Astrocyte (in vitro differentiated cells and primary cell): ENCODE results near the gene RAB17. TPM values are rescaled to one million over a fixed set of nuclear protein-coding genes. Genes with fewer than 3 reads are reported as not detected.

Experiments used
- DNase-seq: peaks from one replicate; pipeline ENCODE4 v3.0.0-alpha.2; 2010; ENCODE audit warnings: low read depth
- FAIRE-seq: peaks from 2 replicates; lab custom pipeline; 2011; peaks lifted over from hg19 to GRCh38; lab: Jason Lieb, UNC
- H2AFZ ChIP-seq: 2 replicates; pipeline ENCODE4 v1.6.0; 2012; ENCODE audit warnings: low read depth, low read length, inconsistent platforms
- H3K27ac ChIP-seq: 2 replicates; pipeline ENCODE4 v1.5.1; 2011; ENCODE audit warnings: low read depth, low read length, inconsistent platforms
- H3K27me3 ChIP-seq: 2 replicates; pipeline ENCODE4 v1.6.0; 2011; ENCODE audit warnings: low read length, inconsistent platforms; ENCODE audit not compliant: insufficient read depth
- H3K36me3 ChIP-seq: 2 replicates; pipeline ENCODE4 v1.5.1; 2011; ENCODE audit warnings: low read length, inconsistent platforms; ENCODE audit not compliant: insufficient read depth
- H3K4me1 ChIP-seq: 2 replicates; pipeline ENCODE4 v1.5.1; 2011; ENCODE audit warnings: low read length, inconsistent platforms; ENCODE audit not compliant: insufficient read depth
- H3K4me2 ChIP-seq: 2 replicates; pipeline ENCODE4 v1.6.0; 2012; ENCODE audit warnings: low read length, inconsistent platforms
- H3K4me3 ChIP-seq: 2 replicates; pipeline ENCODE4 v1.5.1; 2011; ENCODE audit warnings: low read depth, mild to moderate bottlenecking, low read length, inconsistent platforms; ENCODE audit not compliant: insufficient read depth
- H3K79me2 ChIP-seq: 2 replicates; pipeline ENCODE4 v1.6.0; 2012; ENCODE audit warnings: mild to moderate bottlenecking, low read length, inconsistent platforms; ENCODE audit not compliant: insufficient read depth
- H3K9ac ChIP-seq: 2 replicates; pipeline ENCODE4 v1.6.0; 2012; ENCODE audit warnings: mild to moderate bottlenecking, low read length, inconsistent platforms
- H3K9me3 ChIP-seq: 2 replicates; pipeline ENCODE4 v1.5.1; 2012; ENCODE audit warnings: low read depth, mild to moderate bottlenecking, low read length, inconsistent platforms; ENCODE audit not compliant: insufficient read depth
- H4K20me1 ChIP-seq: 2 replicates; pipeline ENCODE4 v1.6.0; 2012; ENCODE audit warnings: low read length, inconsistent platforms; ENCODE audit not compliant: insufficient read depth
- H3K27ac Mint-ChIP-seq: one replicate; pipeline ENCODE4 v1.8.0; 2021; ENCODE audit warnings: mild to moderate bottlenecking, mixed read lengths; ENCODE audit not compliant: unreplicated experiment
- H3K27me3 Mint-ChIP-seq: one replicate; pipeline ENCODE4 v1.8.0; 2021; ENCODE audit warnings: low read depth, mixed read lengths; ENCODE audit not compliant: unreplicated experiment
- H3K36me3 Mint-ChIP-seq: one replicate; pipeline ENCODE4 v1.8.0; 2021; ENCODE audit warnings: low read depth, mixed read lengths; ENCODE audit not compliant: unreplicated experiment
- H3K4me1 Mint-ChIP-seq: one replicate; pipeline ENCODE4 v1.8.0; 2021; ENCODE audit warnings: low read depth, mixed read lengths; ENCODE audit not compliant: unreplicated experiment
- H3K4me3 Mint-ChIP-seq: one replicate; pipeline ENCODE4 v1.8.0; 2021; ENCODE audit warnings: mild to moderate bottlenecking, moderate library complexity, mixed read lengths; ENCODE audit not compliant: unreplicated experiment
- H3K9me3 Mint-ChIP-seq: one replicate; pipeline ENCODE4 v1.8.0; 2021; ENCODE audit warnings: mild to moderate bottlenecking, mixed read lengths; ENCODE audit not compliant: unreplicated experiment
- CTCF ChIP-seq: IDR thresholded peaks from 2 replicates; pipeline ENCODE4 v1.5.1; 2011; ENCODE audit warnings: low read depth, mild to moderate bottlenecking, inconsistent platforms, low read length, moderate library complexity; ENCODE audit not compliant: insufficient read depth
- EZH2 ChIP-seq: IDR thresholded peaks from 2 replicates; pipeline ENCODE4 v1.6.1; 2012; ENCODE audit warnings: mild to moderate bottlenecking, low read length, inconsistent platforms; ENCODE audit not compliant: insufficient read depth
- total RNA-seq: library from RNA; stranded (reverse); gene quantifications from 2 replicates; pipeline ENCODE4 v1.2.1, GENCODE V29; 2021

RAB17 gene
- total RNA-seq, 1 donor from 2014 or later: 1.4 TPM

DNA sequence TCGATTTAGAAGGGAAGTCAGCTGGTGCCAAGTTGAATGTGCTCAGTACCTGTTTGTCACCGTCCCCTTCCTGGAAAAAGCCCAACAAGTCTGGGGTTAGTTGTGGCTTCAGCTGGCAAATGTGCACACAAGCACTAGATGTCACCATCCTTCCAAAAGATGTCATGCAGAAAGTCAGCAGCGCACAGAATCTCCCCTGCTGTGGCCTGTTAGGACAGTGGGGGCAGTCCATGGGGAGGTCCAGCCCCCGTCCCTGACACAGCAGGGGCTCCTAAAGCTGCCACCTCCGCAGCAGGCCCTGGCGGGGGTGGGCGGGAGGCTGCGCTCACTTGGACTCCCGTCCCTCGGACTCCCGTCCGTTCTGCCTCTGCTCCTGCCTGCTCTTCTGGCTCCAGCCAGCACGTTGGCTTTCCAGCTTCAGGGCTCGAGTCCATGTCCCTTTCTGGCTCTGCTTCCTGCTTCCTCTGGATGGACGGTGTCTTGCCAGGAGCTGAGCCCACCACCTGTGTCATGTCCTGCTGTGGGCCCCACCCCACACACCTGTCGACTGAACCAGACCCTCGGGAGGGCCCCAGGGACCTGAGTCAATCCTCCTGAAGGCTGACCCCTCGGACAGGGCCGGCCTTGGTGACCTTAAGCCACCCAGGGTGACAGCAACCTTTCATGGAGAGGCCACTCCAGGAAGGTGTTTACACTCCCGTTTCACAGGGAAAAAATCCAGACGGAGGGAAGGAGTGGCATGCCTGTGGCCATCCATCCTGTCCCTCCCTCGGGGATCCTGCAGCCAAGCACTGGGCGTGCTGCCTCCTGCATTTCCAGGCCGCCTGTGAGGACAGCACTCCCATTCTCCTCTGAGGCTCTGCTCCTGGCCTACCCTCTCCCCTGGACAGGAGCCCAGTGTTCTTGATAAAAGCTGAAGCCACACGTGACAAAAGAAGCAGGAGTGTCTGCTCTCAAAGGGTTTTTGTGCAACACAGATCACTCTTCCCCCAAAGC is 8.5 kb downstream of the RAB17 start:
- H3K4me3 Mint-ChIP-seq: no peak overlapping the region
- no peaks in the 10 kb centered on the region for H3K79me2 ChIP-seq
- H3K9me3 Mint-ChIP-seq: peaks cover 3% of the 10 kb centered on the region
- DNase-seq (peak; percentile 42), FAIRE-seq (peak; percentile 20)
- H3K27ac Mint-ChIP-seq: no peak overlapping the region
- no peaks in the 10 kb centered on the region for H4K20me1 ChIP-seq
- no peaks in the 10 kb centered on the region for H3K9me3 ChIP-seq
- H3K4me2 ChIP-seq: peak overlapping the region; percentile 76
- H3K36me3 ChIP-seq: no peaks in the 10 kb centered on the region
- peaks cover 6% of the 10 kb centered on the region for H3K27me3 ChIP-seq
- H3K27me3 Mint-ChIP-seq: peaks cover 15% of the 10 kb centered on the region
- TF ChIP-seq EZH2 (no peak), CTCF (no peak)
- H3K4me3 ChIP-seq: no peak overlapping the region
- no peaks in the 10 kb centered on the region for H3K36me3 Mint-ChIP-seq
- H3K9ac ChIP-seq: peak overlapping the region; percentile 17
- peaks cover 6% of the 10 kb centered on the region for H3K4me1 ChIP-seq
- H3K4me1 Mint-ChIP-seq: no peaks in the 10 kb centered on the region
- H3K27ac ChIP-seq: no peak overlapping the region
- peak overlapping the region; percentile 65 for H2AFZ ChIP-seq

- H3K9ac ChIP-seq: peak overlapping the region; percentile 17
- FAIRE-seq (no peak), DNase-seq (no peak)
- H3K36me3 ChIP-seq: no peaks in the 10 kb centered on the region
- peaks cover 19% of the 10 kb centered on the region for H3K27me3 Mint-ChIP-seq
- H3K27ac ChIP-seq: no peak overlapping the region
- peak overlapping the region; percentile 76 for H3K4me2 ChIP-seq
- H3K4me1 Mint-ChIP-seq: no peaks in the 10 kb centered on the region
- H4K20me1 ChIP-seq: no peaks in the 10 kb centered on the region
- no peaks in the 10 kb centered on the region for H3K9me3 ChIP-seq
- no peaks in the 10 kb centered on the region for H3K79me2 ChIP-seq
- H3K4me3 ChIP-seq: no peak overlapping the region
- no peak overlapping the region for H3K4me3 Mint-ChIP-seq
- TF ChIP-seq CTCF (no peak), EZH2 (no peak)
- peaks cover 2% of the 10 kb centered on the region for H3K9me3 Mint-ChIP-seq
- no peak overlapping the region for H2AFZ ChIP-seq
- no peak overlapping the region for H3K27ac Mint-ChIP-seq
- no peaks in the 10 kb centered on the region for H3K36me3 Mint-ChIP-seq
- H3K27me3 ChIP-seq: peaks cover 6% of the 10 kb centered on the region
- H3K4me1 ChIP-seq: peaks cover 6% of the 10 kb centered on the region
Observed at GRCh38 chr2:237581326-237581725, 9.2 kb downstream of the RAB17 start.
